Stomach (tissue), 4 donors: Measurements from ENCODE around the gene FAM227B.

ENCODE experiments used
- CTCF ChIP-seq, 7 experiments: fragments of 450-650 bp in 4 of 7; fragments of 200-600 bp in 3 of 7; sonication (generic) in 3 of 7; IDR thresholded peaks; one replicate each; pipeline ENCODE4 v1.5.1; 2016 to 2019; ENCODE audit warnings: antibody characterized with exemption in 7 of 7, control low read depth in 2 of 7, mild to moderate bottlenecking in 1 of 7
- EP300 ChIP-seq: sonication (generic); formaldehyde crosslinking; IDR thresholded peaks from one replicate; pipeline ENCODE4 v1.6.1; 2017; ENCODE audit warnings: antibody characterized with exemption
- POLR2A ChIP-seq, 4 donors: fragments of 450-650 bp; IDR thresholded peaks; one replicate each; pipeline ENCODE4 v1.6.1; 2016; ENCODE audit warnings: antibody characterized with exemption in 4 of 4, control low read depth in 2 of 4, mild to moderate bottlenecking in 1 of 4, moderate library complexity in 1 of 4

GRCh38 chr15:49430046-49430445 is 190.6 kb downstream of the FAM227B start:
- TF ChIP-seq EP300 (no peak), CTCF (IDR thresholded peaks at IDR 0.05) (no peak), POLR2A (IDR thresholded peaks at IDR 0.05) (no peak)
